IMR-90 (cell line): ENCODE measurements around the gene COL20A1. TPM values are rescaled to one million over a fixed set of nuclear protein-coding genes. Genes with fewer than 3 reads are reported as not detected.

Experiments used
- ATAC-seq: fragments of 200-7000 bp; cut with Tn5 transposase; 2 replicates; pipeline ENCODE4 v1.9.1; 2020; ENCODE audit warnings: low read depth, mild to moderate bottlenecking, moderate library complexity
- BruUV-seq: library from RNA; stranded (reverse); fragments of 400-500 nt; replicated peaks from 2 replicates; lab custom pipeline; 2021; lab: Mats Ljungman, UMichigan
- CTCF ChIA-PET: fragments of 300-600 bp; formaldehyde crosslinking; extraction: SDS; loops from one replicate; lab custom pipeline; 2021; ENCODE audit warnings: antibody characterized with exemption; lab: Yijun Ruan, JAX
- POLR2A ChIA-PET: fragments of 300-600 bp; sonication (Branson Sonifier 250); formaldehyde crosslinking; loops from one replicate; lab custom pipeline; 2022; ENCODE audit warnings: antibody characterized with exemption; ENCODE audit not compliant: unreplicated experiment; lab: Charles Lee
- DNase-seq: peaks from one replicate; pipeline ENCODE4 v3.0.0; 2013
- H2AFZ ChIP-seq: replicated peaks from 2 replicates; pipeline ENCODE3; 2013; ENCODE audit warnings: low read length, mild to moderate bottlenecking; ENCODE audit not compliant: poor library complexity
- H2AK5ac ChIP-seq: 2 replicates; pipeline ENCODE4 v1.6.1; 2013; ENCODE audit warnings: low read depth, low read length, inconsistent platforms
- H2AK9ac ChIP-seq: replicated peaks from 2 replicates; pipeline ENCODE3; 2013; ENCODE audit warnings: mild to moderate bottlenecking, low read depth, low read length, moderate library complexity; ENCODE audit not compliant: poor library complexity
- H2BK120ac ChIP-seq: 2 replicates; pipeline ENCODE4 v1.6.1; 2013; ENCODE audit warnings: low read depth, low read length, inconsistent platforms
- H2BK15ac ChIP-seq: 3 replicates; pipeline ENCODE4 v1.6.1; 2013; ENCODE audit warnings: low read depth, low read length, inconsistent platforms
- H2BK20ac ChIP-seq: 2 replicates; pipeline ENCODE4 v1.6.1; 2013; ENCODE audit warnings: low read depth, mild to moderate bottlenecking, inconsistent platforms, low read length, moderate library complexity
- H2BK5ac ChIP-seq: 2 replicates; pipeline ENCODE4 v1.6.1; 2013; ENCODE audit warnings: mild to moderate bottlenecking, low read depth, low read length, inconsistent platforms; ENCODE audit not compliant: poor library complexity, severe bottlenecking
- H3K14ac ChIP-seq: replicated peaks from 2 replicates; pipeline ENCODE4 v1.6.1; 2013; ENCODE audit warnings: low read depth, low read length, inconsistent platforms
- H3K18ac ChIP-seq: 2 replicates; pipeline ENCODE4 v1.6.1; 2013; ENCODE audit warnings: low read depth, low read length, control low read depth
- H3K23ac ChIP-seq: 2 replicates; pipeline ENCODE4 v1.6.1; 2013; ENCODE audit warnings: low read depth, low read length, inconsistent platforms
- H3K27ac ChIP-seq: 2 replicates; pipeline ENCODE4 v1.5.1; 2013; ENCODE audit warnings: mild to moderate bottlenecking, control low read depth, low read length; ENCODE audit not compliant: insufficient read depth
- H3K27me3 ChIP-seq: 2 replicates; pipeline ENCODE4 v1.6.1; 2013; ENCODE audit warnings: low read length; ENCODE audit not compliant: control insufficient read depth, insufficient read depth
- H3K36me3 ChIP-seq: 2 replicates; pipeline ENCODE4 v1.6.1; 2013; ENCODE audit warnings: low read length, mixed read lengths; ENCODE audit not compliant: control insufficient read depth, insufficient read depth
- H3K4ac ChIP-seq: 2 replicates; pipeline ENCODE4 v1.6.1; 2013; ENCODE audit warnings: low read depth, low read length, inconsistent platforms
- H3K4me1 ChIP-seq: 2 replicates; pipeline ENCODE4 v1.6.1; 2013; ENCODE audit warnings: low read length, mixed read lengths; ENCODE audit not compliant: control insufficient read depth, insufficient read depth
- H3K4me2 ChIP-seq: 2 replicates; pipeline ENCODE4 v1.6.1; 2013; ENCODE audit warnings: low read depth, mild to moderate bottlenecking, control low read depth, low read length, moderate library complexity
- H3K4me3 ChIP-seq: 2 replicates; pipeline ENCODE4 v1.5.1; 2013; ENCODE audit warnings: low read depth, mild to moderate bottlenecking, control low read depth, low read length, moderate library complexity; ENCODE audit not compliant: insufficient read depth
- H3K56ac ChIP-seq: 2 replicates; pipeline ENCODE4 v1.6.1; 2013; ENCODE audit warnings: low read length, inconsistent platforms; ENCODE audit not compliant: insufficient read depth; ENCODE audit errors: extremely low read depth
- H3K79me1 ChIP-seq, 2 experiments: 2 replicates each; pipeline ENCODE4 v1.6.1; 2013; ENCODE audit warnings: low read length in 2 of 2, inconsistent platforms in 1 of 2, low read depth in 1 of 2
- H3K9ac ChIP-seq: 2 replicates; pipeline ENCODE4 v1.6.1; 2013; ENCODE audit warnings: low read depth, low read length, control low read depth
- H3K9me1 ChIP-seq: 2 replicates; pipeline ENCODE4 v1.6.1; 2013; ENCODE audit warnings: low read length, inconsistent platforms; ENCODE audit not compliant: insufficient read depth
- H3K9me3 ChIP-seq: 2 replicates; pipeline ENCODE4 v1.6.1; 2013; ENCODE audit warnings: low read length; ENCODE audit not compliant: control insufficient read depth, insufficient read depth
- H4K20me1 ChIP-seq: 2 replicates; pipeline ENCODE4 v1.6.1; 2013; ENCODE audit warnings: low read length, inconsistent platforms; ENCODE audit not compliant: insufficient read depth
- H4K5ac ChIP-seq: 2 replicates; pipeline ENCODE4 v1.6.1; 2013; ENCODE audit warnings: mild to moderate bottlenecking, low read depth, low read length, control low read depth
- H4K8ac ChIP-seq, 2 experiments: 2 replicates each; pipeline ENCODE4 v1.6.1; 2013; ENCODE audit warnings: low read depth in 2 of 2, low read length in 2 of 2, control low read depth in 1 of 2, inconsistent platforms in 1 of 2
- H4K91ac ChIP-seq: 2 replicates; pipeline ENCODE4 v1.6.1; 2013; ENCODE audit warnings: low read depth, low read length, inconsistent platforms; ENCODE audit not compliant: insufficient read depth
- BHLHE40 ChIP-seq: fragments of 150-350 bp; IDR thresholded peaks from 2 replicates; pipeline ENCODE4 v1.6.1; 2016; ENCODE audit warnings: mild to moderate bottlenecking, low read depth, low read length
- CEBPB ChIP-seq: IDR thresholded peaks from 2 replicates; pipeline ENCODE4 v1.6.1; 2012; ENCODE audit warnings: low read depth, low read length, improper control_type of control experiment
- CHD1 ChIP-seq: IDR thresholded peaks from 2 replicates; pipeline ENCODE4 v1.6.1; 2012; ENCODE audit warnings: low read depth, low read length, improper control_type of control experiment
- FOS ChIP-seq: fragments of 150-350 bp; IDR thresholded peaks from 2 replicates; pipeline ENCODE4 v1.6.1; 2016; ENCODE audit warnings: low read depth, low read length
- MAZ ChIP-seq: IDR thresholded peaks from 2 replicates; pipeline ENCODE4 v1.6.1; 2012; ENCODE audit warnings: low read depth, mild to moderate bottlenecking, low read length, improper control_type of control experiment, moderate library complexity, borderline replicate concordance
- MXI1 ChIP-seq: IDR thresholded peaks from 2 replicates; pipeline ENCODE4 v1.6.1; 2012; ENCODE audit warnings: low read depth, mild to moderate bottlenecking, low read length, moderate library complexity, borderline replicate concordance
- NFE2L2 ChIP-seq: fragments of 150-350 bp; IDR thresholded peaks from 2 replicates; pipeline ENCODE4 v1.6.1; 2016; ENCODE audit warnings: low read depth, mild to moderate bottlenecking, low read length
- POLR2A ChIP-seq: IDR thresholded peaks from 2 replicates; pipeline ENCODE4 v1.6.1; 2012; ENCODE audit warnings: mild to moderate bottlenecking, low read depth, low read length
- RCOR1 ChIP-seq: IDR thresholded peaks from 2 replicates; pipeline ENCODE4 v1.6.1; 2012; ENCODE audit warnings: mild to moderate bottlenecking, low read length, improper control_type of control experiment; ENCODE audit not compliant: insufficient replicate concordance
- SMC3 ChIP-seq: fragments of 150-350 bp; IDR thresholded peaks from 2 replicates; pipeline ENCODE4 v1.6.1; 2016; ENCODE audit warnings: low read depth, mild to moderate bottlenecking, antibody characterized with exemption, low read length, moderate library complexity
- WGBS, 2 experiments: methylation state at CpG; one replicate each; pipeline versions ENCODE4 v1.1.5 to v1.1.7; 2013; ENCODE audit warnings: missing lambda C conversion rate in 2 of 2; ENCODE audit not compliant: insufficient read length in 1 of 2; ENCODE audit errors: extremely low coverage in 2 of 2; 5-methylcytosine and 5-hydroxymethylcytosine counted together
- dilution Hi-C: fragments of 300-500 bp; cut with HindIII; formaldehyde crosslinking; loops from one replicate; pipeline ENCODE4 v1.14.3; 2018; ENCODE audit warnings: low sequenced_read_pairs; ENCODE audit not compliant: unreplicated experiment
- in situ Hi-C: fragments of 300-500 bp; cut with MboI; formaldehyde crosslinking; loops from 3 replicates; pipeline ENCODE4 v1.14.3; 2019; ENCODE audit warnings: low sequenced_read_pairs, inconsistent platforms, mixed read lengths
- intact Hi-C: fragments of 100-400 bp; cut with micrococcal nuclease; formaldehyde crosslinking; loops from 2 replicates; pipeline ENCODE4 v1.10.0; 2022
- polyA plus RNA-seq, 3 experiments: library from polyadenylated mRNA; depleted of rRNA; stranded (reverse); fragments of >200 nt; gene quantifications; 2 replicates each; pipeline ENCODE4 v1.2.3, GENCODE V29; 2012; ENCODE audit warnings: low replicate concordance in 1 of 3
- total RNA-seq: library from RNA; depleted of rRNA; stranded (reverse); fragments of >200 nt; gene quantifications from 2 replicates; pipeline ENCODE4 v1.2.3, GENCODE V29; 2012
- TF ChIP-seq, protein P1 (sequence below): fragments of 150-350 bp; IDR thresholded peaks from 2 replicates; pipeline ENCODE4 v1.6.1; 2017; ENCODE audit warnings: mild to moderate bottlenecking, antibody characterized with exemption, low read length, low read depth
- TF ChIP-seq, protein P2 (sequence below): fragments of 150-350 bp; IDR thresholded peaks from 2 replicates; pipeline ENCODE4 v1.6.1; 2016; ENCODE audit warnings: low read depth, mild to moderate bottlenecking, low read length, moderate library complexity, borderline replicate concordance
- TF ChIP-seq, protein P3 (sequence below): conservative IDR thresholded peaks from 2 replicates; pipeline ENCODE4 v1.5.1; 2012; ENCODE audit warnings: mild to moderate bottlenecking, low read depth, low read length, improper control_type of control experiment

Gene COL20A1
- total and polyA plus RNA-seq, 2 of the 4 experiments (the other 2 are of a cell fraction), result not detected

DNA sequence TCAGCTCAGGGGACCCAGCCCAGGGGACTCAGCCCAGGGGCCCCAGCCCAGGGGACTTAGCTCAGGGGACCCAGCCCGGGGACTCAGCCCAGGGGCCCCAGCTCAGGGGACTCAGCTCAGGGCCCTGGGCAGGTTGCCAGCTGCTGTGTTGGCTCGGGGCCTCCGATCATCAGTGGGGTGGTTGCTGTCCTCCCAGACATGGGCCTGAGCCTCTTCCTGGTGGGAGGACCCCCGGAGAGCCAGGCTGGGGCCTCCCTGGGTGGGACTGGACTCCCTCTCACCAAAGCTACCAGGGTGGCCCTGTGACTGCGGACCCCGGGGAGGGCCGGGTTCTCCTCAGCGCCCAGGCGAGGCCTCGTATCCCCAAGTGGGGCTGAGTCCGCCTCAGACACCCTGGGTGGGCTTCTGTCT lies 4.4 kb downstream of the COL20A1 start:
- dilution Hi-C loops (no loop called here), in situ Hi-C loops (no loop called here), intact Hi-C loops (no loop called here)
- Histone ChIP-seq H3K4me2 (no peak overlapping the region), H3K4ac (no peak overlapping the region), H4K91ac (no peak overlapping the region), H2BK20ac (no peak overlapping the region), H2AK9ac (no peak overlapping the region), H2AK5ac (no peak overlapping the region), H3K27me3 (peaks cover 41% of the 10 kb centered on the region), H3K56ac (no peak overlapping the region), H3K79me1 (no peaks in the 10 kb centered on the region), H3K9me3 (peaks cover 2% of the 10 kb centered on the region; the same call in 1 of the 2 replicates), H3K9me1 (no peaks in the 10 kb centered on the region), H3K27ac (no peak overlapping the region), H3K23ac (no peak overlapping the region), H2BK120ac (no peak overlapping the region), H3K4me3 (no peak overlapping the region), H4K5ac (no peak overlapping the region), H3K4me1 (no peaks in the 10 kb centered on the region), H3K14ac (no peak overlapping the region), H3K18ac (no peak overlapping the region), H3K36me3 (no peaks in the 10 kb centered on the region), H4K8ac (no peak overlapping the region), H2BK15ac (no peak overlapping the region), H4K20me1 (peaks cover 4% of the 10 kb centered on the region), H2BK5ac (no peak overlapping the region), H2AFZ (no peak overlapping the region), H3K9ac (no peak overlapping the region)
- TF ChIP-seq RCOR1 (no peak), MXI1 (no peak), CEBPB (no peak), NFE2L2 (no peak), FOS (no peak), CHD1 (no peak), BHLHE40 (no peak), SMC3 (no peak), POLR2A (no peak), MAZ (no peak)
- TF ChIP-seq, protein P1, sequence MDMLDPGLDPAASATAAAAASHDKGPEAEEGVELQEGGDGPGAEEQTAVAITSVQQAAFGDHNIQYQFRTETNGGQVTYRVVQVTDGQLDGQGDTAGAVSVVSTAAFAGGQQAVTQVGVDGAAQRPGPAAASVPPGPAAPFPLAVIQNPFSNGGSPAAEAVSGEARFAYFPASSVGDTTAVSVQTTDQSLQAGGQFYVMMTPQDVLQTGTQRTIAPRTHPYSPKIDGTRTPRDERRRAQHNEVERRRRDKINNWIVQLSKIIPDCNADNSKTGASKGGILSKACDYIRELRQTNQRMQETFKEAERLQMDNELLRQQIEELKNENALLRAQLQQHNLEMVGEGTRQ, result no peak
- TF ChIP-seq, protein P2, sequence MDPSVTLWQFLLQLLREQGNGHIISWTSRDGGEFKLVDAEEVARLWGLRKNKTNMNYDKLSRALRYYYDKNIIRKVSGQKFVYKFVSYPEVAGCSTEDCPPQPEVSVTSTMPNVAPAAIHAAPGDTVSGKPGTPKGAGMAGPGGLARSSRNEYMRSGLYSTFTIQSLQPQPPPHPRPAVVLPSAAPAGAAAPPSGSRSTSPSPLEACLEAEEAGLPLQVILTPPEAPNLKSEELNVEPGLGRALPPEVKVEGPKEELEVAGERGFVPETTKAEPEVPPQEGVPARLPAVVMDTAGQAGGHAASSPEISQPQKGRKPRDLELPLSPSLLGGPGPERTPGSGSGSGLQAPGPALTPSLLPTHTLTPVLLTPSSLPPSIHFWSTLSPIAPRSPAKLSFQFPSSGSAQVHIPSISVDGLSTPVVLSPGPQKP, result no peak
- TF ChIP-seq, protein P3, sequence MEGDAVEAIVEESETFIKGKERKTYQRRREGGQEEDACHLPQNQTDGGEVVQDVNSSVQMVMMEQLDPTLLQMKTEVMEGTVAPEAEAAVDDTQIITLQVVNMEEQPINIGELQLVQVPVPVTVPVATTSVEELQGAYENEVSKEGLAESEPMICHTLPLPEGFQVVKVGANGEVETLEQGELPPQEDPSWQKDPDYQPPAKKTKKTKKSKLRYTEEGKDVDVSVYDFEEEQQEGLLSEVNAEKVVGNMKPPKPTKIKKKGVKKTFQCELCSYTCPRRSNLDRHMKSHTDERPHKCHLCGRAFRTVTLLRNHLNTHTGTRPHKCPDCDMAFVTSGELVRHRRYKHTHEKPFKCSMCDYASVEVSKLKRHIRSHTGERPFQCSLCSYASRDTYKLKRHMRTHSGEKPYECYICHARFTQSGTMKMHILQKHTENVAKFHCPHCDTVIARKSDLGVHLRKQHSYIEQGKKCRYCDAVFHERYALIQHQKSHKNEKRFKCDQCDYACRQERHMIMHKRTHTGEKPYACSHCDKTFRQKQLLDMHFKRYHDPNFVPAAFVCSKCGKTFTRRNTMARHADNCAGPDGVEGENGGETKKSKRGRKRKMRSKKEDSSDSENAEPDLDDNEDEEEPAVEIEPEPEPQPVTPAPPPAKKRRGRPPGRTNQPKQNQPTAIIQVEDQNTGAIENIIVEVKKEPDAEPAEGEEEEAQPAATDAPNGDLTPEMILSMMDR, result no peak
- no TSS peak for BruUV-seq
- DNase-seq (no peak), ATAC-seq (no peak)
- CTCF ChIA-PET, result no interaction called here
- WGBS, 2 experiments, result 0% methylated on average over 1 of the region's 11 CpGs; no CpG with 5 or more reads in 1 of the 2 experiments
- POLR2A ChIA-PET, result no interaction called here
